ENCODE data around the gene SF1.

GRCh38 chr11:64758330-64759079, 19.8 kb downstream of the SF1 start:
- TF ChIP-seq CTCF (conservative IDR thresholded peaks at IDR 0.05; ENCODE audit: low read length) (no peak), EZH2phosphoT487 (IDR thresholded peaks at IDR 0.05; ENCODE audit: borderline replicate concordance) (no peak)
